CD14-positive monocyte (primary cell): ENCODE data around the gene KIF9. TPM values are rescaled to one million over a fixed set of nuclear protein-coding genes. Genes with fewer than 3 reads are reported as not detected.

Source experiments
- DNase-seq, 3 donors: peaks; one replicate each; pipeline ENCODE4 v3.0.0-alpha.2; 2011 to 2022
- H2AFZ ChIP-seq: 2 replicates; pipeline ENCODE4 v1.6.0; 2012; ENCODE audit warnings: mild to moderate bottlenecking, low read depth, low read length, inconsistent platforms; ENCODE audit not compliant: insufficient read depth, poor library complexity, severe bottlenecking
- H3K27ac ChIP-seq, 2 donors: 1 replicate in 1 of 2; 2 replicates in 1 of 2; pipeline ENCODE4 v1.5.1; 2012 to 2013; ENCODE audit warnings: low read length in 2 of 2, control low read depth in 1 of 2, inconsistent platforms in 1 of 2, low read depth in 1 of 2, mild to moderate bottlenecking in 1 of 2
- H3K27me3 ChIP-seq, 2 donors: one replicate each; pipeline versions ENCODE4 v1.6.0 to v1.6.1; 2011 to 2013; ENCODE audit warnings: low read length in 2 of 2; ENCODE audit not compliant: control insufficient read depth in 2 of 2, insufficient read depth in 2 of 2
- H3K36me3 ChIP-seq, 2 donors: replicated peaks in 1 of 2; 1 replicate in 1 of 2; 2 replicates in 1 of 2; pipeline versions ENCODE4 v1.5.1 to v1.6.1; 2012 to 2013; ENCODE audit warnings: low read length in 2 of 2, control low read depth in 1 of 2, inconsistent platforms in 1 of 2, mild to moderate bottlenecking in 1 of 2; ENCODE audit not compliant: insufficient read depth in 2 of 2, control insufficient read depth in 1 of 2
- H3K4me1 ChIP-seq, 2 donors: 1 replicate in 1 of 2; 2 replicates in 1 of 2; pipeline versions ENCODE4 v1.5.1 to v1.6.1; 2012 to 2013; ENCODE audit warnings: low read length in 2 of 2, control low read depth in 1 of 2, inconsistent platforms in 1 of 2, mild to moderate bottlenecking in 1 of 2, moderate library complexity in 1 of 2; ENCODE audit not compliant: insufficient read depth in 2 of 2, control insufficient read depth in 1 of 2
- H3K4me2 ChIP-seq: replicated peaks from 2 replicates; pipeline ENCODE3; 2012; ENCODE audit warnings: low read length, moderate library complexity, mild to moderate bottlenecking; ENCODE audit not compliant: poor library complexity, severe bottlenecking; ENCODE audit errors: extremely low read depth
- H3K4me3 ChIP-seq, 3 experiments: fragments of 200-600 bp in 1 of 3; sonication (generic) in 1 of 3; replicated peaks in 1 of 3; 1 replicate in 2 of 3; 2 replicates in 1 of 3; pipeline ENCODE4 v1.5.1; 2011 to 2013; ENCODE audit warnings: low read length in 3 of 3, mild to moderate bottlenecking in 3 of 3, control low read depth in 2 of 3, low read depth in 2 of 3, inconsistent platforms in 1 of 3, moderate library complexity in 1 of 3
- H3K79me2 ChIP-seq: 2 replicates; pipeline ENCODE4 v1.6.0; 2012; ENCODE audit warnings: mild to moderate bottlenecking, control low read depth, inconsistent platforms, low read length, moderate library complexity; ENCODE audit not compliant: insufficient read depth
- H3K9ac ChIP-seq: 2 replicates; pipeline ENCODE4 v1.6.0; 2017; ENCODE audit warnings: low read length, mild to moderate bottlenecking; ENCODE audit not compliant: insufficient read depth, poor library complexity, severe bottlenecking
- H3K9me3 ChIP-seq, 2 donors: replicated peaks in 1 of 2; 1 replicate in 1 of 2; 2 replicates in 1 of 2; pipeline versions ENCODE4 v1.5.1 to v1.6.1; 2012 to 2013; ENCODE audit warnings: low read length in 2 of 2, control low read depth in 1 of 2; ENCODE audit not compliant: control insufficient read depth in 1 of 2, insufficient read depth in 1 of 2
- H4K20me1 ChIP-seq: 2 replicates; pipeline ENCODE4 v1.6.0; 2012; ENCODE audit warnings: mild to moderate bottlenecking, low read length, control low read depth, moderate library complexity; ENCODE audit not compliant: insufficient read depth
- H3K27ac Mint-ChIP-seq, 7 donors: one replicate each; pipeline ENCODE4 v1.8.0; 2020; ENCODE audit warnings: mild to moderate bottlenecking in 7 of 7, mixed read lengths in 7 of 7, moderate library complexity in 6 of 7, inconsistent platforms in 2 of 7
- H3K27me3 Mint-ChIP-seq, 3 donors: one replicate each; pipeline ENCODE4 v1.8.0; 2021 to 2022; ENCODE audit warnings: low read depth in 3 of 3, mild to moderate bottlenecking in 3 of 3, mixed read lengths in 3 of 3, moderate library complexity in 3 of 3, inconsistent platforms in 1 of 3
- H3K36me3 Mint-ChIP-seq, 2 donors: one replicate each; pipeline ENCODE4 v1.8.0; 2020; ENCODE audit warnings: mixed read lengths in 2 of 2, inconsistent platforms in 1 of 2, mild to moderate bottlenecking in 1 of 2
- H3K4me1 Mint-ChIP-seq: one replicate; pipeline ENCODE4 v1.8.0; 2020; ENCODE audit warnings: mild to moderate bottlenecking, mixed read lengths
- H3K4me3 Mint-ChIP-seq, 2 donors: one replicate each; pipeline ENCODE4 v1.8.0; 2020; ENCODE audit warnings: mild to moderate bottlenecking in 2 of 2, mixed read lengths in 2 of 2, moderate library complexity in 1 of 2
- H3K9me3 Mint-ChIP-seq, 7 donors: one replicate each; pipeline ENCODE4 v1.8.0; 2020 to 2022; ENCODE audit warnings: mixed read lengths in 7 of 7, mild to moderate bottlenecking in 6 of 7, moderate library complexity in 6 of 7, inconsistent platforms in 2 of 7
- CTCF ChIP-seq: fragments of 200-600 bp; IDR thresholded peaks from one replicate; pipeline ENCODE4 v1.8.0; 2022; ENCODE audit warnings: antibody characterized with exemption, mild to moderate bottlenecking
- WGBS: methylation state at CpG from one replicate; pipeline ENCODE4 v1.1.5; 2013; ENCODE audit warnings: missing lambda C conversion rate; ENCODE audit not compliant: insufficient coverage; 5-methylcytosine and 5-hydroxymethylcytosine counted together
- intact Hi-C, 2 donors: fragments of 100-400 bp; cut with micrococcal nuclease; formaldehyde crosslinking; loops; one replicate each; pipeline versions ENCODE4 v1.15.0 to v1.15.1; 2023
- polyA plus RNA-seq, 3 donors: library from polyadenylated mRNA; depleted of rRNA in 1 of 3; unstranded in 2 of 3; stranded (reverse) in 1 of 3; fragments of 300-500 nt in 2 of 3; fragments of >200 nt in 1 of 3; fragmentation: Illumina TruSeq in 2 of 3; gene quantifications; 1 replicate in 2 of 3; 2 replicates in 1 of 3; pipeline ENCODE4 v1.2.3, GENCODE V29; 2012 to 2021

KIF9 gene
- polyA plus RNA-seq, 3 donors, result 2.4 to 5.1 (median 3.8) TPM

- no peaks in the 10 kb centered on the region for H3K79me2 ChIP-seq
- no peaks in the 10 kb centered on the region for H4K20me1 ChIP-seq
- H3K27me3 ChIP-seq, result no peaks in the 10 kb centered on the region
- H3K27ac ChIP-seq, result no peak overlapping the region
- H3K4me3 ChIP-seq, result no peak overlapping the region
- H3K4me3 Mint-ChIP-seq, result no peak overlapping the region
- 80% methylated on average over 1 of the region's 3 CpGs for WGBS
- H3K9me3 ChIP-seq, result no peaks in the 10 kb centered on the region
- H3K36me3 ChIP-seq, result no peaks in the 10 kb centered on the region
- no peak overlapping the region for H2AFZ ChIP-seq
- H3K4me1 Mint-ChIP-seq, result peaks cover 49% of the 10 kb centered on the region
- intact Hi-C loops, result loop anchor here in 1 of 2 donors (10.0 kb wide), 1 partner anchor 249 kb away; the partner anchor contains the start of genes CCDC12 and NBEAL2
- DNase-seq, result no peak
- no peak for TF ChIP-seq CTCF
- no peak overlapping the region for H3K4me2 ChIP-seq
- no peaks in the 10 kb centered on the region for H3K9me3 Mint-ChIP-seq
- peaks cover 0 to 3% of the 10 kb centered on the region in 2 donors for H3K36me3 Mint-ChIP-seq
- H3K27me3 Mint-ChIP-seq, result peaks cover 0 to 4% (median 0%) of the 10 kb centered on the region in 3 donors
- no peak overlapping the region for H3K27ac Mint-ChIP-seq
- no peak overlapping the region for H3K9ac ChIP-seq
- peaks cover 51 to 52% of the 10 kb centered on the region in 2 donors for H3K4me1 ChIP-seq
These were observed 58.8 kb downstream of the KIF9 start for GRCh38 chr3:47223755-47224154.

- Mint-ChIP-seq H3K27ac (no peak overlapping the region), H3K4me3 (no peak overlapping the region), H3K4me1 (peaks cover 30% of the 10 kb centered on the region), H3K27me3 (peaks cover 0 to 4% (median 0%) of the 10 kb centered on the region in 3 donors), H3K9me3 (no peaks in the 10 kb centered on the region), H3K36me3 (peaks cover 0 to 3% of the 10 kb centered on the region in 2 donors)
- no peak overlapping the region for H2AFZ ChIP-seq
- H3K27ac ChIP-seq, result no peak overlapping the region
- no peaks in the 10 kb centered on the region for H3K9me3 ChIP-seq
- peaks cover 31 to 32% of the 10 kb centered on the region in 2 donors for H3K4me1 ChIP-seq
- no peak overlapping the region for H3K4me3 ChIP-seq
- no CpG with 5 or more reads among the region's 1 CpG for WGBS
- H3K79me2 ChIP-seq, result no peaks in the 10 kb centered on the region
- intact Hi-C loops, result loop anchor here in 1 of 2 donors (10.0 kb wide), 1 partner anchor 247 kb away; the partner anchor contains the start of genes CCDC12 and NBEAL2
- H3K4me2 ChIP-seq, result no peak overlapping the region
- TF ChIP-seq CTCF, result no peak
- H3K27me3 ChIP-seq, result no peaks in the 10 kb centered on the region
- no peaks in the 10 kb centered on the region for H4K20me1 ChIP-seq
- no peak overlapping the region for H3K9ac ChIP-seq
- DNase-seq, result no peak
- no peaks in the 10 kb centered on the region for H3K36me3 ChIP-seq
These were observed 60.8 kb downstream of the KIF9 start for GRCh38 chr3:47221798-47222197.
